Suppressor macrophage treated with lipopolysaccharide for 1 hour (primary cell): ENCODE data around the gene JUNB.
"Not testable (repeated sequence)": the region's sequence is repeated elsewhere in the genome, so short reads cannot be mapped to it uniquely, and the experiment has no call there.

Experiments used
- DNase-seq, 3 donors: peaks; one replicate each; pipeline ENCODE4 v3.0.0-alpha.2; 2020 to 2022

Gene JUNB

GRCh38 chr19:12804051-12804450 is 12.8 kb downstream of the JUNB start:
- DNase-seq = peak in 1 of 3 donors; percentile 1

GRCh38 chr19:12806242-12807081 is 15.2 kb downstream of the JUNB start, which contains the start of gene RNASEH2A:
Gene RNASEH2A (plus strand): TSS chr19:12806584. CDS start chr19:12806674, 90 bp downstream.
- DNase-seq = peak; percentile 92 to 96 (median 95)

GRCh38 chr19:12815088-12815487 is 23.8 kb downstream of the JUNB start:
- DNase-seq = no peak

- not testable (repeated sequence) for DNase-seq
Measured at GRCh38 chr19:12817188-12817587, 25.9 kb downstream of the JUNB start.

- peak in 1 of 3 donors; percentile 2 for DNase-seq
Measured at GRCh38 chr19:12817810-12818209, 26.5 kb downstream of the JUNB start.

- DNase-seq = peak in 2 of 3 donors; percentile 45 to 51
Measured at GRCh38 chr19:12821761-12822160, 30.5 kb downstream of the JUNB start.

GRCh38 chr19:12825254-12826131 is 34.2 kb downstream of the JUNB start:
- DNase-seq = peak; percentile 52 to 68 (median 62)

- DNase-seq = peak in 2 of 3 donors; percentile 31 to 56
Measured at GRCh38 chr19:12828494-12828893, 37.2 kb downstream of the JUNB start.

GRCh38 chr19:12833418-12833737 is 42.1 kb downstream of the JUNB start:
- no peak for DNase-seq

- peak; percentile 18 to 69 (median 50) for DNase-seq
Measured at GRCh38 chr19:12833738-12834565, 42.7 kb downstream of the JUNB start.

GRCh38 chr19:12834566-12834943 is 43.3 kb downstream of the JUNB start, which contains the start of gene RTBDN:
Gene RTBDN (minus strand): TSS chr19:12834579. CDS start chr19:12829979, 4,600 bp downstream.
- DNase-seq = peak in 1 of 3 donors; percentile 17

GRCh38 chr19:12834976-12835757 is 43.9 kb downstream of the JUNB start:
- peak; percentile 25 to 67 (median 47) for DNase-seq

GRCh38 chr19:12836529-12836863 is 45.2 kb downstream of the JUNB start:
- no peak for DNase-seq

- peak in 1 of 3 donors; percentile 12 for DNase-seq
Measured at GRCh38 chr19:12837225-12837624, 45.9 kb downstream of the JUNB start.

- peak; percentile 58 to 89 (median 66) for DNase-seq
Measured at GRCh38 chr19:12838182-12838885, 47.0 kb downstream of the JUNB start, which contains the start of gene MAST1. Gene MAST1 (plus strand): TSS chr19:12838515. CDS start chr19:12838573, 58 bp downstream.

- DNase-seq = peak in 1 of 3 donors; percentile 18
Measured at GRCh38 chr19:12838886-12839756, 47.8 kb downstream of the JUNB start.

GRCh38 chr19:12840091-12841079 is 49.1 kb downstream of the JUNB start:
- DNase-seq = peak; percentile 57 to 83 (median 65)

- DNase-seq = peak in 1 of 3 donors; percentile 42
Measured at GRCh38 chr19:12841094-12841493, 49.8 kb downstream of the JUNB start.

- DNase-seq = no peak
Measured at GRCh38 chr19:12842511-12842910, 51.2 kb downstream of the JUNB start.
